Fibroblast of lung (primary cell): Measurements from ENCODE around the gene C1orf141. TPM values are rescaled to one million over a fixed set of nuclear protein-coding genes. Genes with fewer than 3 reads are reported as not detected.

Source experiments
- DNase-seq, 2 donors: peaks; one replicate each; pipeline versions ENCODE4 v3.0.0 to v3.0.0-alpha.2; 2010; ENCODE audit warnings: low read depth in 2 of 2
- H2AFZ ChIP-seq: 2 replicates; pipeline ENCODE4 v1.5.1; 2012; ENCODE audit warnings: low read length, control low read depth, inconsistent platforms
- H3K27ac ChIP-seq: 2 replicates; pipeline ENCODE4 v1.5.1; 2011; ENCODE audit warnings: low read length, control low read depth; ENCODE audit not compliant: insufficient read depth
- H3K27me3 ChIP-seq: 2 replicates; pipeline ENCODE4 v1.5.1; 2011; ENCODE audit warnings: mild to moderate bottlenecking, low read length; ENCODE audit not compliant: control insufficient read depth, insufficient read depth
- H3K36me3 ChIP-seq: 2 replicates; pipeline ENCODE4 v1.5.1; 2011; ENCODE audit warnings: low read length; ENCODE audit not compliant: control insufficient read depth, insufficient read depth
- H3K4me1 ChIP-seq: 2 replicates; pipeline ENCODE4 v1.5.1; 2011; ENCODE audit warnings: low read length; ENCODE audit not compliant: control insufficient read depth, insufficient read depth; ENCODE audit errors: extremely low read depth
- H3K4me2 ChIP-seq: 2 replicates; pipeline ENCODE4 v1.5.1; 2011; ENCODE audit warnings: low read length, control low read depth; ENCODE audit not compliant: insufficient read depth; ENCODE audit errors: extremely low read depth
- H3K4me3 ChIP-seq, 4 experiments: fragments of 200-600 bp in 1 of 4; sonication (generic) in 1 of 4; replicated peaks in 1 of 4; 2 replicates each; pipeline ENCODE4 v1.5.1; 2011 to 2016; ENCODE audit warnings: low read length in 4 of 4, low read depth in 3 of 4, mild to moderate bottlenecking in 3 of 4, control low read depth in 2 of 4, inconsistent platforms in 1 of 4, mixed read lengths in 1 of 4; ENCODE audit not compliant: insufficient read depth in 1 of 4; ENCODE audit errors: control extremely low read depth in 1 of 4
- H3K79me2 ChIP-seq: 2 replicates; pipeline ENCODE4 v1.5.1; 2012; ENCODE audit warnings: mild to moderate bottlenecking, low read length, inconsistent platforms; ENCODE audit not compliant: control insufficient read depth, insufficient read depth
- H3K9ac ChIP-seq: 2 replicates; pipeline ENCODE4 v1.5.1; 2011; ENCODE audit warnings: mild to moderate bottlenecking, low read length, control low read depth; ENCODE audit not compliant: insufficient read depth
- H3K9me3 ChIP-seq: 2 replicates; pipeline ENCODE4 v1.5.1; 2012; ENCODE audit warnings: low read depth, low read length; ENCODE audit not compliant: control insufficient read depth, insufficient read depth
- H4K20me1 ChIP-seq: 2 replicates; pipeline ENCODE4 v1.5.1; 2011; ENCODE audit warnings: low read length; ENCODE audit not compliant: control insufficient read depth, insufficient read depth; ENCODE audit errors: extremely low read depth
- CTCF ChIP-seq, 2 donors: IDR thresholded peaks in 1 of 2; conservative IDR thresholded peaks in 1 of 2; 1 replicate in 1 of 2; 2 replicates in 1 of 2; pipeline ENCODE4 v1.5.1; 2011 to 2012; ENCODE audit warnings: low read length in 2 of 2, control low read depth in 1 of 2, inconsistent platforms in 1 of 2, low read depth in 1 of 2, mild to moderate bottlenecking in 1 of 2
- EZH2 ChIP-seq: IDR thresholded peaks from 2 replicates; pipeline ENCODE4 v1.5.1; 2012; ENCODE audit warnings: low read length, control low read depth, mild to moderate bottlenecking; ENCODE audit errors: missing control alignments
- polyA plus RNA-seq, 2 donors: library from polyadenylated mRNA; depleted of rRNA in 1 of 2; stranded (reverse) in 1 of 2; unstranded in 1 of 2; fragments of >200 nt; gene quantifications; 2 replicates each; pipeline ENCODE4 v1.2.1, GENCODE V29; 2011 to 2012; ENCODE audit warnings: missing spikeins in 1 of 2
- total RNA-seq: library from RNA; depleted of rRNA; stranded (reverse); fragments of >200 nt; gene quantifications from 2 replicates; pipeline ENCODE4 v1.2.1, GENCODE V29; 2014

Gene C1orf141
- total and polyA plus RNA-seq, 2 donors (not counting 1 experiment from before 2014, with no cell fraction given), result not detected

DNA sequence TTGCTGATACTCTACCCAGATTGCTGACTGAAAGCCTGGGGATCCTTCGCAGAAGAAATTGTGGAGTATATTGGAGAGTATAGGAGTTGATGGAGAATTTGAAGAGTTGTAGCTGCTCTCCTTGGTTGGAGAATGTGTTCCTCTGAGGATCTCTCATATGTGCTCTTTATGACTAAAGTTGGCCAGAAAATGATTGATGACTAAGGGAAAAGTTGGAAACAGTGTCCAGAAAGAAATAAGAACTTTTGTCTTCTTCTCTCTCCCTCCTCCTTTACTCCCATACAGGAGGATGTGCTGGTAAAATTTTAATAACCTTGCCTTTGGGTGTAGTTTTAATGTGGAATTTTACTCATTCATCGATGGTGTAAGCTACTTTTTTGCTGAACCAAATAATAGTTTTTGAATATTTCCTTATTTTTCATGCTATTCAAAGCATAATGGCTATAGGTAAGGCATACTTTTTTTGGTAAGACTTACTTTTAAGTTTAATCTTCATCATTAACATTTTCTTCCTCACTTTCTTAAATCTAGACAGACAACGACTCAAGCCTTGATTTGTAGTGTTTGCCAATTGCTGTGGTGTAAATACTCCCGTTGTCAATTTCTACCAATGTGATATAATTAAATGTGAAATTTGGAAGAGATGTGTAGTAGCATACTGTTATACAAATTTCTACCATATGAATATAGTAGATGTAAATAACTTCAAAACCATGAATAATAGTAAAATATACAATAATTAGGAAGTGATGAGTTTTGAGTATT is 13.7 kb downstream of the C1orf141 start:
- Histone ChIP-seq H3K9ac (no peak overlapping the region), H3K4me2 (no peak overlapping the region), H2AFZ (no peak overlapping the region), H3K9me3 (no peaks in the 10 kb centered on the region), H3K79me2 (no peaks in the 10 kb centered on the region), H3K27ac (no peak overlapping the region), H3K27me3 (no peaks in the 10 kb centered on the region), H3K4me3 (no peak overlapping the region), H4K20me1 (no peaks in the 10 kb centered on the region), H3K4me1 (no peaks in the 10 kb centered on the region), H3K36me3 (no peaks in the 10 kb centered on the region)
- DNase-seq, result no peak
- TF ChIP-seq EZH2 (no peak), CTCF (conservative IDR thresholded peaks at IDR 0.05 in 1 of 2, IDR thresholded peaks at IDR 0.05 in 1 of 2; ENCODE audit: low read depth in 1 of 2, low read length in 2 of 2) (no peak)

DNA sequence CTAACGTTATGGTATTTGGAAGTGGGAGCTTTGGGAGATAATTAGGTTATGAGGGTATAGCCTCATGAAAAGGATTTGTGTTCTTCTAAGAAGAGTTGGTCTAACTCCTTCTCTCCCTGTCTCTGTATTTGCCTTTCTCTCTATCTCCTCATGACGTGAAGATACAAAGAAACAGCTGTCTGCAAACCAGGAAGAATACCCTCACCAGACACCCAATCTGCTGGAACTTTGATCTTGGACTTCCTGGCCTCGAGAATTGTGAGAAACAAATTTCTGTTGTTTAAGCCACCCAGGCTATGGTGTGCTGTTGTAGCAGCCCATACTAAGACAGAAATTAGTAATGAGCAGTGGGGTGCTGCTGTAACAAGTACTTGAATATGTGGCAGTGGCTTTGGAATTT is 16.1 kb downstream of the C1orf141 start:
- H3K9ac ChIP-seq, result no peak overlapping the region
- no peak overlapping the region for H3K27ac ChIP-seq
- no peaks in the 10 kb centered on the region for H4K20me1 ChIP-seq
- H3K9me3 ChIP-seq, result no peaks in the 10 kb centered on the region
- no peak overlapping the region for H3K4me3 ChIP-seq
- H3K4me2 ChIP-seq, result no peak overlapping the region
- H3K79me2 ChIP-seq, result no peaks in the 10 kb centered on the region
- TF ChIP-seq CTCF (conservative IDR thresholded peaks at IDR 0.05 in 1 of 2, IDR thresholded peaks at IDR 0.05 in 1 of 2; ENCODE audit: low read depth in 1 of 2, low read length in 2 of 2) (no peak), EZH2 (no peak)
- no peak for DNase-seq
- no peak overlapping the region for H2AFZ ChIP-seq
- no peaks in the 10 kb centered on the region for H3K36me3 ChIP-seq
- no peaks in the 10 kb centered on the region for H3K27me3 ChIP-seq
- no peaks in the 10 kb centered on the region for H3K4me1 ChIP-seq

DNA sequence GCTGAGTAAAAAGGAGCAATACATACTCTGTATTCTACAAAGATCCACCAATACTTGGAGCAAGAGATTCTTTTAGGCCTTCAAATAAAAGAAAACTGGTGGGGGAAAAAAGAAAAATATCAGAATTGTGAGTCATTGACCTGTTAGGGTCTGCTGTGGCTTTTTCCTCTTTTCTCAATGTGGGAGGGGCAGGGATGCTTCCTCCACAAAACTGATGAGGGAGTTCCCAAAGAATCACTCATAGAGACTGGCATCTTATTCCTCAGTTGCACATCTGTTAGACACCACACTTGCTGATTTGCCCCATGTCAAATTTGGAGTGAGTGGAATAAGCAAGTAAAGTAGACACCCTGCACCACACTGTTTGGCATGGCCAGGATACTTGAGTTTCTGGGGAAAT is 16.6 kb downstream of the C1orf141 start:
- H3K9ac ChIP-seq, result no peak overlapping the region
- H4K20me1 ChIP-seq, result no peaks in the 10 kb centered on the region
- no peaks in the 10 kb centered on the region for H3K9me3 ChIP-seq
- no peaks in the 10 kb centered on the region for H3K36me3 ChIP-seq
- H3K27ac ChIP-seq, result no peak overlapping the region
- H3K4me1 ChIP-seq, result no peaks in the 10 kb centered on the region
- H3K79me2 ChIP-seq, result no peaks in the 10 kb centered on the region
- no peak overlapping the region for H2AFZ ChIP-seq
- DNase-seq, result peak in 1 of 2 donors; percentile 26
- TF ChIP-seq CTCF (conservative IDR thresholded peaks at IDR 0.05 in 1 of 2, IDR thresholded peaks at IDR 0.05 in 1 of 2; ENCODE audit: low read depth in 1 of 2, low read length in 2 of 2), result no peak
- H3K4me3 ChIP-seq, result no peak overlapping the region
- H3K4me2 ChIP-seq, result no peak overlapping the region
- H3K27me3 ChIP-seq, result no peaks in the 10 kb centered on the region
